Trophoblast cell (in vitro differentiated cells and primary cell): ENCODE data around the gene MYOT.
"Not testable (repeated sequence)": the region's sequence is repeated elsewhere in the genome, so short reads cannot be mapped to it uniquely, and the experiment has no call there.

Experiments
- DNase-seq, 2 donors: peaks; one replicate each; pipeline ENCODE4 v3.0.0-alpha.2; 2016
- H2AFZ ChIP-seq: 2 replicates; pipeline ENCODE4 v1.6.1; 2013; ENCODE audit warnings: low read length, moderate library complexity, mild to moderate bottlenecking; ENCODE audit not compliant: insufficient read depth, poor library complexity
- H2AK5ac ChIP-seq: 2 replicates; pipeline ENCODE4 v1.6.1; 2013; ENCODE audit warnings: mild to moderate bottlenecking, low read length
- H2BK120ac ChIP-seq: 2 replicates; pipeline ENCODE4 v1.6.1; 2013; ENCODE audit warnings: low read length, mild to moderate bottlenecking, moderate library complexity; ENCODE audit not compliant: insufficient read depth, poor library complexity
- H2BK12ac ChIP-seq: 2 replicates; pipeline ENCODE4 v1.6.1; 2013; ENCODE audit warnings: mild to moderate bottlenecking, low read length, moderate library complexity
- H2BK5ac ChIP-seq: 2 replicates; pipeline ENCODE4 v1.6.1; 2013; ENCODE audit warnings: low read length, low read depth, moderate library complexity, mild to moderate bottlenecking; ENCODE audit not compliant: poor library complexity
- H3K14ac ChIP-seq: 2 replicates; pipeline ENCODE4 v1.6.1; 2013; ENCODE audit warnings: mild to moderate bottlenecking, low read length
- H3K18ac ChIP-seq: 2 replicates; pipeline ENCODE4 v1.6.1; 2013; ENCODE audit warnings: mild to moderate bottlenecking, low read length
- H3K23ac ChIP-seq: 2 replicates; pipeline ENCODE4 v1.6.1; 2013; ENCODE audit warnings: low read length
- H3K27ac ChIP-seq: 2 replicates; pipeline ENCODE4 v1.5.1; 2013; ENCODE audit warnings: low read depth, mild to moderate bottlenecking, inconsistent platforms, low read length, moderate library complexity
- H3K27me3 ChIP-seq: 2 replicates; pipeline ENCODE4 v1.6.1; 2013; ENCODE audit warnings: inconsistent platforms, mild to moderate bottlenecking, low read length, moderate library complexity; ENCODE audit not compliant: insufficient read depth
- H3K36me3 ChIP-seq, 2 experiments: 1 replicate in 1 of 2; 2 replicates in 1 of 2; pipeline ENCODE4 v1.6.1; 2013; ENCODE audit warnings: low read length in 2 of 2, mild to moderate bottlenecking in 2 of 2, moderate library complexity in 1 of 2; ENCODE audit not compliant: insufficient read depth in 2 of 2, control insufficient read depth in 1 of 2
- H3K4ac ChIP-seq: 2 replicates; pipeline ENCODE4 v1.6.1; 2013; ENCODE audit warnings: low read depth, mild to moderate bottlenecking, low read length, moderate library complexity
- H3K4me1 ChIP-seq, 2 experiments: 1 replicate in 1 of 2; 2 replicates in 1 of 2; pipeline ENCODE4 v1.6.1; 2013; ENCODE audit warnings: low read length in 2 of 2, mild to moderate bottlenecking in 2 of 2, moderate library complexity in 1 of 2; ENCODE audit not compliant: insufficient read depth in 2 of 2, control insufficient read depth in 1 of 2
- H3K4me2 ChIP-seq: 2 replicates; pipeline ENCODE4 v1.6.1; 2013; ENCODE audit warnings: inconsistent platforms, mild to moderate bottlenecking, low read length, moderate library complexity
- H3K4me3 ChIP-seq: 2 replicates; pipeline ENCODE4 v1.5.1; 2013; ENCODE audit warnings: mild to moderate bottlenecking, low read depth, low read length, inconsistent platforms
- H3K79me1 ChIP-seq: one replicate; pipeline ENCODE4 v1.6.1; 2013; ENCODE audit warnings: low read length
- H3K79me2 ChIP-seq: 2 replicates; pipeline ENCODE4 v1.6.1; 2013; ENCODE audit warnings: low read length, mild to moderate bottlenecking; ENCODE audit not compliant: control insufficient read depth, insufficient read depth, poor library complexity
- H3K9ac ChIP-seq: 2 replicates; pipeline ENCODE4 v1.6.1; 2013; ENCODE audit warnings: mild to moderate bottlenecking, low read length
- H3K9me3 ChIP-seq: 2 replicates; pipeline ENCODE4 v1.6.1; 2013; ENCODE audit warnings: low read depth, mild to moderate bottlenecking, control low read depth, inconsistent platforms, low read length; ENCODE audit not compliant: insufficient read depth
- H4K12ac ChIP-seq: 2 replicates; pipeline ENCODE4 v1.6.1; 2013; ENCODE audit warnings: low read depth, mild to moderate bottlenecking, low read length, moderate library complexity
- H4K8ac ChIP-seq: 2 replicates; pipeline ENCODE4 v1.6.1; 2013; ENCODE audit warnings: low read depth, mild to moderate bottlenecking, low read length, moderate library complexity
- H4K91ac ChIP-seq: one replicate; pipeline ENCODE4 v1.6.1; 2013; ENCODE audit warnings: low read depth, mild to moderate bottlenecking, low read length, moderate library complexity
- WGBS: extraction: QIAGEN DNeasy Blood & Tissue Kit; methylation state at CpG from one replicate; pipeline ENCODE4 v1.1.7; 2013; ENCODE audit warnings: missing lambda C conversion rate; ENCODE audit not compliant: insufficient read length, insufficient coverage; ENCODE audit errors: extremely low coverage; 5-methylcytosine and 5-hydroxymethylcytosine counted together

MYOT gene

DNA sequence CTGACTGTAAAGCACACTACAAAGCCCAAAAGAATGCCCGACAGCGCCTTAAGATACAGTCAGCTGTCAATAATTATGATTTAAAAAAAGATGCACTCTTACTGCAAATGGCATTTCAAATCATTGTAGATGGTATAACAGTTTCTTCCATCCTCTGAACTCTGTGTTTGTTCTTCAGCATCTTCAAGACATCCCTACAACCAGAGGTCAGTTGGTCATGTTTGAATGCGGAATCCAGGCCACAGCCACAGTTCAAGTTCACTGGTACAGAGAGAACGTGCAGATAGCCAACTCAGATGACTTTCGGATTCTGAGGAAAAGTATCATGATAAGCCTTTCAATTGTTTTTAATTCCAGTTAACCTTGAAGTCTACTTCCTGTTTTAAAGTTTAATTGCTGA, 8.7 kb upstream of the MYOT start:
- WGBS: no CpG with 5 or more reads among the region's 5 CpGs
- Histone ChIP-seq H3K4me1 (no peaks in the 10 kb centered on the region), H3K18ac (no peak overlapping the region), H3K27ac (no peak overlapping the region), H3K36me3 (no peaks in the 10 kb centered on the region), H2AFZ (no peak overlapping the region), H4K91ac (no peak overlapping the region), H2BK12ac (no peak overlapping the region), H4K12ac (no peak overlapping the region), H3K4me2 (no peak overlapping the region), H4K8ac (no peak overlapping the region), H3K79me2 (no peaks in the 10 kb centered on the region), H3K9me3 (no peaks in the 10 kb centered on the region), H2BK120ac (no peak overlapping the region), H3K14ac (no peak overlapping the region), H2AK5ac (no peak overlapping the region), H3K4ac (no peak overlapping the region), H2BK5ac (no peak overlapping the region), H3K9ac (no peak overlapping the region), H3K79me1 (no peaks in the 10 kb centered on the region), H3K4me3 (no peak overlapping the region), H3K27me3 (no peaks in the 10 kb centered on the region), H3K23ac (no peak overlapping the region)
- DNase-seq: no peak

DNA sequence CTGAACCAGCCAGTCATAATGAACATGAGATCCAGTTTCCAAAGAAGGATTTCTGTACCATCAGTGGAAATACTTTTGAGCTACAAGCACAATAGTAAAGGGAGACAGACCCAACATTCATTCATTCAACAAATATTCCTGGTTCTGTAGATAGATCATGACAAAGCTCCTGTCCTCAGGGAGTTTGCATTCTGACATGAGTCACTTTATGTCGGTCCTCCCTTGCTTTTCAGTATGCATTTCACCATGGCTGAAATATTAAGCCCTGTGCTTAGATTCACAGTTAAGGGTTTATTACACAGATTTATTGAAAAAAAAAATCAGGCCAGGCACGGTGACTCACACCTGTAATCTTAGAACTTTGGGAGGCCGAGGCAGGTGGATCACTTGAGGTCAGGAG, 5.4 kb upstream of the MYOT start:
- no peak overlapping the region for H3K9ac ChIP-seq

DNA sequence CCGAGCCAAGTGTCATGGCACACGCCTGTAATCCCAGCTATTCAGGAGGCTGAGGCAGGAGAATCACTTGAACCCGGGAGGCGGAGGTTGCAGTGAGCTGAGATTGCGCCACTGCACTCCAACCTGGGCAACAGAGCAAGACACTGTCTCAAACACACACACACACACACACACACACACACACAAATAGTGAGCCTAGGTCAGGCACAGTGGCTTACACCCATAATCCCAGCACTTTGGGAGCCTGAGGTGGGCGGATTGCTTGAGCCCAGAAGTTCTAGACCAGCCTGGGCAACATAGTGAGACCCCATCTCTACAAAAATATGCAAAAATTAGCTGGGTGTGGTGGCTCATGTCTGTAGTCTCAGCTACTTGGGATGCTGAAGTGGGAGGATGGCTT, 4.0 kb upstream of the MYOT start:
- not testable (repeated sequence) for H4K12ac ChIP-seq, H2AFZ ChIP-seq, H3K14ac ChIP-seq, H3K36me3 ChIP-seq, H3K4ac ChIP-seq, H4K91ac ChIP-seq, H3K27ac ChIP-seq, H3K79me1 ChIP-seq, H2BK12ac ChIP-seq, H3K79me2 ChIP-seq, H3K9ac ChIP-seq, H2BK120ac ChIP-seq, H4K8ac ChIP-seq, H3K4me2 ChIP-seq, H3K18ac ChIP-seq, H3K23ac ChIP-seq, DNase-seq, H2AK5ac ChIP-seq, H2BK5ac ChIP-seq, H3K27me3 ChIP-seq, H3K4me3 ChIP-seq, H3K4me1 ChIP-seq, H3K9me3 ChIP-seq
- WGBS: no CpG with 5 or more reads among the region's 6 CpGs

More for the DNA sequence above, 5.4 kb upstream of the MYOT start:
- Histone ChIP-seq H2AFZ (no peak overlapping the region), H3K79me2 (no peaks in the 10 kb centered on the region), H3K27me3 (no peaks in the 10 kb centered on the region), H4K12ac (no peak overlapping the region), H3K14ac (no peak overlapping the region), H3K4me1 (no peaks in the 10 kb centered on the region), H3K4me3 (no peak overlapping the region), H3K4ac (no peak overlapping the region), H3K79me1 (no peaks in the 10 kb centered on the region), H3K36me3 (no peaks in the 10 kb centered on the region), H2BK120ac (no peak overlapping the region), H3K9me3 (no peaks in the 10 kb centered on the region), H2BK12ac (no peak overlapping the region), H3K27ac (no peak overlapping the region), H2AK5ac (no peak overlapping the region), H3K23ac (no peak overlapping the region), H2BK5ac (no peak overlapping the region), H4K91ac (no peak overlapping the region), H3K18ac (no peak overlapping the region), H3K4me2 (no peak overlapping the region), H4K8ac (no peak overlapping the region)
- no CpG with 5 or more reads among the region's 3 CpGs for WGBS
- no peak for DNase-seq

DNA sequence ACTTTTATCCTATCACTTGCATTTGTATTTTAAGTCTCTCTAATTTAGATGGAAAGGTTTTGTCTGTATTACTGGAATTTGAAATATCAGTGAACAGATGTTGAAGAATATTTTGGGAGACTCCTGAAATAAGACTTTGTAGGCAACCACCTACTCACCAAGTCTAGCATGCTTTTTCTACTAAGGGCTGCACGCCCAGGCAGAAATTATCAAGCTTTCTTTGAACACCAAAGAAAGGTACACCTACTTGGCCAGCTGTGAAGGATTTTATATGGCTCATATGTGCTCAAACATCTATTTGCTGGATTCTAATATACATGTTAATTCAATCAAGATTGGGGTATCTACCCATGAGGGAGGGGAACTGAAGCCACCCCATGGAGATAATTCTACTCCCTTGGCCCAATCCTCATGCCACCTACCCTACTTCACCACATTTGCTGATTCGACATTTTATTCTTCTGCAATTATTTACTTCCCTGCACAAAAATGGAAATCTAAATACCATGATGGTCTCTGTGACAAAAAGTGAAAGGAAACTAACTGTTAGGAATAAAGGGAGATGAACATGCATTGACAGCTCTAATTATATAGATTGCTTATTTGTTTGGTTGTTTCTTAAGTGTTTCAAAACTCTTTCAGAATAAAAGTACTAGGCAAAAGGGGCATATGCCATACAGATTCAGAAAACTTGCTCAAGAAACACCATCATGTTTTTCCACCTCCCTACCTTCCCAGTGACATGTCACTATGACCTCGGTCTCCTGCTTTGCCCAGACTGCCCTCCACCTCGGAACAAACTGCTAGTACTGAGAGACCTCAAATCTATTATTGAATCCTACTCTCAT, 895 bp upstream of the MYOT start:
- H2AFZ ChIP-seq: no peak overlapping the region
- H3K4me2 ChIP-seq: no peak overlapping the region
- no peak overlapping the region for H3K9ac ChIP-seq
- no peak overlapping the region for H4K12ac ChIP-seq
- no peaks in the 10 kb centered on the region for H3K27me3 ChIP-seq
- no peak overlapping the region for H3K23ac ChIP-seq
- no peak overlapping the region for H2BK12ac ChIP-seq
- no CpG with 5 or more reads among the region's 4 CpGs for WGBS
- H3K4ac ChIP-seq: no peak overlapping the region
- no peaks in the 10 kb centered on the region for H3K36me3 ChIP-seq
- H3K79me2 ChIP-seq: no peaks in the 10 kb centered on the region
- no peak overlapping the region for H4K91ac ChIP-seq
- H3K18ac ChIP-seq: no peak overlapping the region
- H2AK5ac ChIP-seq: no peak overlapping the region
- H3K27ac ChIP-seq: no peak overlapping the region
- H3K9me3 ChIP-seq: no peaks in the 10 kb centered on the region
- no peaks in the 10 kb centered on the region for H3K4me1 ChIP-seq
- no peak overlapping the region for H4K8ac ChIP-seq
- H3K4me3 ChIP-seq: no peak overlapping the region
- H2BK5ac ChIP-seq: no peak overlapping the region
- H2BK120ac ChIP-seq: no peak overlapping the region
- no peaks in the 10 kb centered on the region for H3K79me1 ChIP-seq
- no peak overlapping the region for H3K14ac ChIP-seq
- no peak for DNase-seq
